Measurements from ENCODE around the gene ING3.

ING3 gene

DNA sequence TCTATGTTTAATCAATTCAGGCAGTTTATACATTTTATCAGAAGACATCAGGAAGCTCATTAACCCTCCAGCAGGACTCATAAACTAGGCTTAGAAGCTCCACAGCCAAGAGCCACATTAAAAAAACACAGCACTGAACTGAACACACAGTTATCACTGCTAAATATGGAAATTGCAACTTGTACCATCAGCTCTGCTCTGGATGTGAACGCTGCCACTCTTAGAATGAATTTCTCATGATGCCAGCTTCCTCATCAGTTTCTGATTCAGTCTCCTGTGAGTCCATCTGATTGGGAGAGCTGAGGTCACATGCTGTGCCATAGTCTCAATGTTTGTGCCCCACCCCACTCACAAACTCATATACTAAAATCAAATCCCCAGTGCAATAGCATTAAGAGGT lies 17.1 kb upstream of the ING3 start:
- no peak for DNase-seq (ENCODE audit: insufficient read length, low spot score)
- no peak for FAIRE-seq
- TF ChIP-seq, protein P1, sequence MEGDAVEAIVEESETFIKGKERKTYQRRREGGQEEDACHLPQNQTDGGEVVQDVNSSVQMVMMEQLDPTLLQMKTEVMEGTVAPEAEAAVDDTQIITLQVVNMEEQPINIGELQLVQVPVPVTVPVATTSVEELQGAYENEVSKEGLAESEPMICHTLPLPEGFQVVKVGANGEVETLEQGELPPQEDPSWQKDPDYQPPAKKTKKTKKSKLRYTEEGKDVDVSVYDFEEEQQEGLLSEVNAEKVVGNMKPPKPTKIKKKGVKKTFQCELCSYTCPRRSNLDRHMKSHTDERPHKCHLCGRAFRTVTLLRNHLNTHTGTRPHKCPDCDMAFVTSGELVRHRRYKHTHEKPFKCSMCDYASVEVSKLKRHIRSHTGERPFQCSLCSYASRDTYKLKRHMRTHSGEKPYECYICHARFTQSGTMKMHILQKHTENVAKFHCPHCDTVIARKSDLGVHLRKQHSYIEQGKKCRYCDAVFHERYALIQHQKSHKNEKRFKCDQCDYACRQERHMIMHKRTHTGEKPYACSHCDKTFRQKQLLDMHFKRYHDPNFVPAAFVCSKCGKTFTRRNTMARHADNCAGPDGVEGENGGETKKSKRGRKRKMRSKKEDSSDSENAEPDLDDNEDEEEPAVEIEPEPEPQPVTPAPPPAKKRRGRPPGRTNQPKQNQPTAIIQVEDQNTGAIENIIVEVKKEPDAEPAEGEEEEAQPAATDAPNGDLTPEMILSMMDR (IDR thresholded peaks at IDR 0.05; ENCODE audit: insufficient read depth, missing control alignments) = no peak

DNA sequence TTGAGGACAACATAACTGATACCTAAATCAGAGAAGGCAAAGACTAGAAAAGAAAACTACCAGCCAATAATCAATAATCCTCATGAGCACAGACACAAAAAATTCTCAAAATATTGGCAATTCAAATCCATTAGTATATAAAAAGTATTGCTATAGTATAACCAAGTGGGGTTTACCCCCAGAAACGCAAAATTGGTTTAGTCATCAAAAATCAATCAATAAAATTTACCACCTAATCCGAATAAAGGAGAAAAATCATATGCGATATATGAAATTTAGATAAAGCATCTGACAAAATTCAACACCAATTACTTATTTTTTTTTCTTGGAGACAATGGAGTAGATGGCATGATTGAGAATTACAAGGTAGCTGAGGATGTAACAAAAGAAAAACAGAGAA lies 11.2 kb upstream of the ING3 start:
- FAIRE-seq = no peak
- TF ChIP-seq, protein P1 (IDR thresholded peaks at IDR 0.05; ENCODE audit: insufficient read depth, missing control alignments) = no peak
- DNase-seq (ENCODE audit: insufficient read length, low spot score) = no peak

DNA sequence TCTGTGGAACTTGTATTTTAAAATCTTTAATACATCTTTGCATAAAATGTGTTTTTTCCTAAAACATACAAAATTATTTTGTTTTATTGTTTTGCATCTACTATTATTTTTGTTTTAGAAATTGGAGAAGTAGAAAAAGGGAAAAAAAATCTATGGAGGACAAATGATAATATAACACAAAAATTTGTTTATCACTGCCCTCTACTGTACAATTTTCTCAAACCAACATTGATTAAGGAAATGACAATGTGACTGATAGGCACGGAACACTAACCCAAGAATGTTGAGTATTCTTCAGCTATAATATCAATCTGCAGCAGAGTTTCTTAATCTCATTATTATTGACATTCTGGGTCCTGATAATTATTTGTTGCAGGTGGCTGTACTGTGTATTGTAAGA lies 9.5 kb upstream of the ING3 start:
- no peak for FAIRE-seq
- TF ChIP-seq, protein P1 (IDR thresholded peaks at IDR 0.05; ENCODE audit: insufficient read depth, missing control alignments) = peak; percentile 39
- DNase-seq (ENCODE audit: insufficient read length, low spot score) = no peak

DNA sequence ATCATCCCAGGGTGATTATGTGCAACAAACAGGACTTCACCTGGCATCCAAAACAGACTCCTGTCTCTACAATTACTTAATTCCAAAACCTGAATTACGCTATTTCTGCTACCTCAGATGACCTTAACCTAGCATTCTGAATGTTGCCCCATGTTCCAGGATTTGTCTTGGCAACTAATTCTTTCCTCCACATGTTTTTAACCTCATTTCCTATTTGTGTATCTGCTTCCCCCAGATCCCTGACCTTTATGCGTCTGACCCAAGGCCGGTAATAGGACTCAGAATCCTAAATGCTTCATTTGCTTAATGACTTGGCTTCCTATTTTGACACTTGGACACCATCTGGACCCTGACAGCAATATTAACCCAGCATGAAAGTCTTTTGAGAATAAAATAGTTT lies 8.7 kb upstream of the ING3 start:
- DNase-seq (ENCODE audit: insufficient read length, low spot score) (no peak), FAIRE-seq (no peak)
- TF ChIP-seq, protein P1 (IDR thresholded peaks at IDR 0.05; ENCODE audit: insufficient read depth, missing control alignments) = no peak

DNA sequence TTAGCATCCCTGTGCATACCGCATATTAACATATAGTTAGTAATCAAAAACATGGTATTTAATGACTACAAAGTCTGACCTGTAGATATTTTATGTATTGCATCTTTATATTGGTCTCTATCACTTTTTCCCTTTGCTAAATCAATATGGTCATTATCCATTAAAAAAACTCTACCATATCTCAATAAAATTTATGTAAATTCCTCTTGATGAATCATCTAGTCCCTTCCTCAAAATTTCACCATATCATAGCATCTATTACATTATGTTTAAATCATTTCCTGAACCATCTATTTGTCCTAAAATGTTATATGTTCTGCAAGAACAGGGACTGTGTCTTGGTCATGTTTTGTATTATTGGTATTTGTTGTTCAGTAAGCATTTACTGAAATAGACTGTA lies 7.7 kb upstream of the ING3 start:
- TF ChIP-seq, protein P1 (IDR thresholded peaks at IDR 0.05; ENCODE audit: insufficient read depth, missing control alignments) = no peak
- FAIRE-seq (peak; percentile 48), DNase-seq (ENCODE audit: insufficient read length, low spot score) (no peak)

DNA sequence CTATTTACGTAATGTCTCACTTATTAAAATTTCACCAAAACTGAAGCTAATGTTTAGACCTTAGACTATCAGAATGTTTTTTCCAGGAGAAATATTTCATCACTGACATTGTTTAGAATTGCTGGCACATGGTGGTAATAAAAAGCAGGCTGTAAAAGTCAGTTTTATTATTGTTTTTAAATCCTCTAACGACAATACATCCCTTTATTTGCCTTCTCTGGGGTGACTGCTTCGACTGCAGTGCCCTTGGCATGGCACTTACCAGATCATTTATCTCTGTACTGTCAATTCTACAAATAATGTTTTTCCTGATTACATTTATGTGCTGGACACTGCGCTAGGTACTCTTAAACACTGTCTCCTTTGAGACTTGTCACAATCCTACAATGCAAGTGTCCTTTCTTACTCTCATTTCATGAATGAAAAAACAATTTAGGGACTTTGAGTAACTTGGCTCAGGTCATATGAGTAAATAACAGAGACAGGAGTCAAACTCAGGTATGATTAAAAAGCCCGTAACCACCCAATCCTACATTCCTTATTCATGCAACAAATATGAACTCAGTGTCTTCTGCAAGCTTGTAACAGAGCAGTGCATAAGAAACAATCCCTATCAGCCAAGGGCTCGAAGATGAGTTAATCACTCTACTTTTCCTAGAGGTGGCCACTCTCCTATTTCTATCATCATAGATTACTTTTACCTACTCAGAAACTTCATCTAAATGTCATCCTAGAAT lies 5.6 kb upstream of the ING3 start:
- TF ChIP-seq, protein P1 (IDR thresholded peaks at IDR 0.05; ENCODE audit: insufficient read depth, missing control alignments) = no peak
- no peak for DNase-seq (ENCODE audit: insufficient read length, low spot score)
- FAIRE-seq = no peak

DNA sequence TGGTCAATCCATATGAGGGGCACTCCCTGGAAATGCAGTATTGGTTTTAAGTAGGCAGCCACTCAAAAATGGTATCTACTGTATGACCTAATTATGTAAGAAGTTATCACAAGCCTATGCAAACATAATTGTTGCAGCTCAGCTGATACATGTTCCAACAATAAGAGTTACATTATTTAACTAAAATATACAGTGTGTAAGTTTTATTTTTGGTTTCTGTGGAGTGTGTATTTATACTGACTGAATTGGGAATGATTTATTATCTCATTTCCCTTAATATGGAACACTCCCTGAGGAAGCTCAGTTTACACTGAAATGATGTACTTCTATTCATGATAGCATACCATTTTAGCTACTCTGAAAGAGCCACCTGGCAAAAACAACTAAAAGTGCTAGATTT lies 2.6 kb upstream of the ING3 start:
- TF ChIP-seq, protein P1 (IDR thresholded peaks at IDR 0.05; ENCODE audit: insufficient read depth, missing control alignments) = no peak
- no peak for FAIRE-seq
- no peak for DNase-seq (ENCODE audit: insufficient read length, low spot score)

Data from D721Med (cell line).